ENCODE measurements around the gene XPO4. TPM values are rescaled to one million over a fixed set of nuclear protein-coding genes. Genes with fewer than 3 reads are reported as not detected.

Gene XPO4
- total and polyA plus RNA-seq, 2 donors (not counting 3 experiments of a cell fraction or from before 2014, with no cell fraction given): 6.0 to 22.5 TPM

DNA sequence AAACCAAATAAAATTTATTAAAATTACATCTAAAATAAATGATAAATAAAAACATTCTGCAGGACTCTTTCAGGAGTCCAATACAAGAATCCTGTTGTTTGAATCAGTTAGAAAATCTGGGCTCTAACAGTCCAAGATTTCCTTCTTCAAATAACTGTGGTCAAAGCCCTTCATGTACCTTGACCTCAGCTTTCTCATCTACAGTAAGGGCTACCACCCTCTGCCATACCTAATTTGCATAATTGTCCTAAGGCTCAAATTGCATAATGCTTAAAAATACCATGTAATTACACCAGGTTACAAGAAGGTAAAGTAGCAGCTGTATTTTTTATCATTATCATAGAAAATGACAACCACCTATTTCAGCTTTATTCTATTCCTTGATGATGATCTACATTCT is 54.3 kb downstream of the XPO4 start:
- POLR2A ChIA-PET: no interaction called here
- Histone ChIP-seq H3K4me1 (ENCODE audit: control insufficient read depth, extremely low read depth, insufficient read depth, low read length) (peaks cover 5% of the 10 kb centered on the region), H3K4me3 (replicated peaks in 1 of 3; ENCODE audit: insufficient read depth in 1 of 3, low read depth in 1 of 3, low read length in 3 of 3) (no peak overlapping the region), H3K4me2 (ENCODE audit: insufficient read depth, low read length) (no peak overlapping the region), H4K20me1 (replicated peaks; ENCODE audit: control insufficient read depth, extremely low read depth, insufficient read depth, low read length) (no peaks in the 10 kb centered on the region), H3K9ac (replicated peaks; ENCODE audit: extremely low read depth, insufficient read depth, low read length) (no peak overlapping the region), H3K79me2 (ENCODE audit: control insufficient read depth, insufficient read depth, low read length) (peaks cover 11% of the 10 kb centered on the region), H3K27ac (ENCODE audit: insufficient read depth, low read depth, low read length) (no peak overlapping the region), H3K36me3 (ENCODE audit: control insufficient read depth in 2 of 2, extremely low read depth in 1 of 2, insufficient read depth in 2 of 2, low read length in 2 of 2) (peaks cover 0 to 2% of the 10 kb centered on the region in 2 experiments), H3K27me3 (ENCODE audit: control insufficient read depth in 2 of 2, insufficient read depth in 2 of 2, low read length in 2 of 2) (no peaks in the 10 kb centered on the region), H2AFZ (ENCODE audit: low read depth, low read length) (no peak overlapping the region), H3K9me1 (replicated peaks; ENCODE audit: control insufficient read depth, extremely low read depth, insufficient read depth, low read length) (no peaks in the 10 kb centered on the region), H3K9me3 (replicated peaks; ENCODE audit: control insufficient read depth, insufficient read depth, low read length) (no peaks in the 10 kb centered on the region)
- no TSS peak for BruUV-seq (replicated peaks)
- no peak for TF ChIP-seq GATA2 (IDR thresholded peaks at IDR 0.05; ENCODE audit: insufficient read depth, insufficient read length, low read depth, low read length)
- TF ChIP-seq JUN (IDR thresholded peaks at IDR 0.05; ENCODE audit: borderline replicate concordance, insufficient read depth, insufficient read length, low read depth): no peak
- TF ChIP-seq EZH2 (IDR thresholded peaks at IDR 0.05; ENCODE audit: borderline replicate concordance, low read depth, low read length, severe bottlenecking): no peak
- no peak for TF ChIP-seq FOS (IDR thresholded peaks at IDR 0.05; ENCODE audit: borderline replicate concordance, insufficient read depth, low read length)
- TF ChIP-seq, protein P1, sequence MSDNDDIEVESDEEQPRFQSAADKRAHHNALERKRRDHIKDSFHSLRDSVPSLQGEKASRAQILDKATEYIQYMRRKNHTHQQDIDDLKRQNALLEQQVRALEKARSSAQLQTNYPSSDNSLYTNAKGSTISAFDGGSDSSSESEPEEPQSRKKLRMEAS (IDR thresholded peaks at IDR 0.05; ENCODE audit: insufficient read depth, insufficient read length): no peak
- no peak for TF ChIP-seq MYC (IDR thresholded peaks at IDR 0.05; ENCODE audit: low read depth, low read length)
- TF ChIP-seq CTCF (IDR thresholded peaks at IDR 0.05; ENCODE audit: extremely low read depth in 1 of 2, insufficient read depth in 1 of 2, low read depth in 1 of 2, low read length in 2 of 2): no peak
- no peak for TF ChIP-seq POLR2AphosphoS5 (IDR thresholded peaks at IDR 0.05; ENCODE audit: insufficient read depth, low read depth, low read length)
- no peak for TF ChIP-seq POLR2A (IDR thresholded peaks at IDR 0.05; ENCODE audit: low read depth, low read length)
- DNase-seq (ENCODE audit: low read depth, low spot score) (no peak), FAIRE-seq (no peak)
- CTCF ChIA-PET: interaction anchor here (0.9 to 5.4 kb wide), 6 partner anchors 14 to 356 kb away, joined by 3 to 29 read pairs (median 8); no protein-coding TSS in a partner anchor
- intact Hi-C loops (cut with micrococcal nuclease): no loop called here
- dilution Hi-C loops (cut with MboI; ENCODE audit: extremely low pct_ligation_motif_present, low sequenced_read_pairs): no loop called here

Measured in endothelial cell of umbilical vein (primary cell).